Stimulated activated CD4-positive, alpha-beta T cell treated with anti-CD3 and anti-CD28 coated beads, Interleukin-4, amount 100 ng/mL, for 24 hours (primary cell): ENCODE results near the gene HECTD4.
"Not testable (repeated sequence)": the region's sequence is repeated elsewhere in the genome, so short reads cannot be mapped to it uniquely, and the experiment has no call there.

Source experiments
- DNase-seq: peaks from one replicate; pipeline ENCODE4 v3.0.0-alpha.2; 2020

Gene HECTD4

DNA sequence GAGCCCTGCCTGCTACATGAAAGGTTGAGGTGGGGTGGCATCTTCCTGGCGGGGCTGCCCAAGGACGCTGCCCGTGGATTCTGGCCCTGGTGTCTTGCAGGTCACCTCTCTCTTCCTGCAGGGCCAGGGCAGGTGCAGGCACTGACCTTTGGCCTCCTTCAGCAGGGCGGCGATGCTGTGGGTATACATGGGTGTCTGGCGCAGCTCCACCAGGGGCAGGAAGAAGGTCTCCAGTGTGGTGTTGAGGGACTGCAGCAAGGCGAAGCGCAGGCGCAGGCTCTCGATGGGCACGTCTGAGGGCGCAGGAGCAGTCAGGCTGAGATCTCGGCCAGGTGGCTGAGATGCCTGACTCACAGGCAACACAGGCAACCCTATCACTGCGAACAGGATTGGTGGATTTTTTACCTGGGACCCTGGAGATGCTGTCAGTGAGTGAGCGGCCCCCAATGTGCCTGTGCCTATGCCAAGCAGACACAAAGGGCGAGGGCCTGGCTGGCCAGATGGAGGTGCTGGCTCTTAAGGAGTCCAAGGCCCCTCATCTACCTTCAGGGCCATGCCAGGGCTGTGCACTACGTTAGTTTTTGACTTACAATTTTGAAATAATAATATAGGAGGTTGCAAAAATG lies 211.1 kb downstream of the HECTD4 start:
- no peak for DNase-seq

DNA sequence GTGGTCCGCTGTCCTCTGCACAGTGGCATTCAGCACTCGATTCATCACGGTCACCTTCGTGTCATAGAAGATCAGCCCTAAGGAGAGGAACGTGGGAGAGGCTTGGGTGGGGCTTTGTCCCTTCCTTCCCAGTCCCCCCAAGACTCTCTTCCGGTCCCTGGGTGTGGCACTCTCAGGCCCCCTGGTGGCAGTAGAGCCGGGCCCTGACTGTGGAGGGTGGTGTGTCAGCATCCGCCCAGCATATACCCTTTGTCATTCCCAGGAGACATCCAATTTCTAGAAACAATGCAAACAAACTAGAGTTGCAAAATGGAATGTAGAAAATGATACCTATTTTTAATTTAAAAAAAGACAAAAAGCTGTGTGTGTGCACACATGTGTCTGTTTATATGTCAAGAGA lies 211.9 kb downstream of the HECTD4 start:
- DNase-seq, result peak; percentile 23

DNA sequence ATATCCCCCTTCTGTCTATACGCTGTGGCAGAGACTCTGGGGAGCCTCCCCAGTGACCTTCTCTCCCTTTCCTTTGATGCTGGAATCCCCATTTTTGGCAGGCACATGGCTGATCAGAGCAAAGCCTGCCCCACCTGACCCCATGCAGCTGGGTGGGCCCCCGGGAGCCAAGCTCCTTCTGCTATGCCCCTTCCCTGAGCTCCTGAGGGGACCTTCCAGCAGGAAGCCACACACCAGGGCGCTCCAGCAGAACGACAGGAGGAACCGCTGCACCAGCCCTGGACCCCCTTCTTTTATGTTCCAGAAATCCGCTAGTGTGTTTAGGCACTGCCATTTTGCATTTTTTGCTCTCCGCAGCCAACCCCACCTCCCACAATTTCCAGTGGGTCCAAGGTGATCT lies 212.3 kb downstream of the HECTD4 start:
- no peak for DNase-seq

DNA sequence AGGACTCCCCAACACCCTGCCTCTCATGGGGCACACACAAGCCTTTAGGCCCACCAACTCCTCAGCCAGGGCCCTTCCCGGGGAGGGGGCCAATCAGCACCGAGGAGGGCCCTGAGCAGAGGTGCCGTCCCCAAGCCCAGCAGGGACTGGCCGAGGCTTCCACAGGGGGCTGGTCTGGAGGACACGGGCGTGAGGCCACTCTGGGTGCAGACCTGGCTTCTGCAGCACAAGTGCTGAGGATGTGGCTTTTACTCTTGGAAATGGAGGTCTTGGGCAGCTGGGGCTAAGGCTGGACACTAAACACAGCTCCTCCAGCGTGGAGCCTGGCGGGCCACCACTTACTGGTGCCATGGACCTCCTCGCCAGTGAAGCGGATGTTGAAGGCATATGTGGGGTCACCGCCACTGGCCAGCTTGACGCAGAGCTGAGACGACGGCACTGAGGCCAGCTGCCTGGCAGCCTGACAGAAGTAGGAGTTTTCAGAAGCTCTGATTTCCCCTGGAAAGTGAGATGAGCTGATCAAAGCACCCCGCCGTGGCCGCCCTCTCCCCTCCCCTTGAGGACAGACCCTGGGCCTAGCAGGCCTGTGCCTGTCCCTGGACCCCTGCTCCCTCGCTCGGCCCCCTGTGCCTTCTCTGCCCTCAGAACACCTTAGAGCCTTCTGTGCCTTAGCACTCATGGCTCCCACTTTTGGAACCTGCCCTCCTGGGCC lies 212.9 kb downstream of the HECTD4 start:
- no peak for DNase-seq

DNA sequence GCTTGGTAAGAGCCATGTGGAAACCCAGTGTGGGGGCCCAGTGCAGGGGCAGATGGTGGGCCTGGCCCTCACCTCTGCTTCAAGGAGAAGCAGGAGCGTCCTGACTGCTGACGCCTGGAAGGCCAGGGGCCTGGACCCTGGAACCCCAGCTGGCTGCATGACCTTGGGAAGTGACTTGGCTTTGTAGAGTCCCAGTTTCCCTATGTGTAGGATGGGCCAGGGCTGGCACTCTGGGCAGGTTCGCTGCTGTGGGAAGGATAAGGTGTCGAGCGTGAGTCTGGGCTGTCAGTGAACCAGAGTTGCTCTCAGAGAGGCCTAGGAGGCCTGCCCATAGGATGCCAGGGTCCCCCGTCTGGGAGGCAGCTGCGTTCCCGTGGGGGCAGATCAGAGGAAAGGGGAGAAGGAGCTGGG lies 213.7 kb downstream of the HECTD4 start:
- no peak for DNase-seq

DNA sequence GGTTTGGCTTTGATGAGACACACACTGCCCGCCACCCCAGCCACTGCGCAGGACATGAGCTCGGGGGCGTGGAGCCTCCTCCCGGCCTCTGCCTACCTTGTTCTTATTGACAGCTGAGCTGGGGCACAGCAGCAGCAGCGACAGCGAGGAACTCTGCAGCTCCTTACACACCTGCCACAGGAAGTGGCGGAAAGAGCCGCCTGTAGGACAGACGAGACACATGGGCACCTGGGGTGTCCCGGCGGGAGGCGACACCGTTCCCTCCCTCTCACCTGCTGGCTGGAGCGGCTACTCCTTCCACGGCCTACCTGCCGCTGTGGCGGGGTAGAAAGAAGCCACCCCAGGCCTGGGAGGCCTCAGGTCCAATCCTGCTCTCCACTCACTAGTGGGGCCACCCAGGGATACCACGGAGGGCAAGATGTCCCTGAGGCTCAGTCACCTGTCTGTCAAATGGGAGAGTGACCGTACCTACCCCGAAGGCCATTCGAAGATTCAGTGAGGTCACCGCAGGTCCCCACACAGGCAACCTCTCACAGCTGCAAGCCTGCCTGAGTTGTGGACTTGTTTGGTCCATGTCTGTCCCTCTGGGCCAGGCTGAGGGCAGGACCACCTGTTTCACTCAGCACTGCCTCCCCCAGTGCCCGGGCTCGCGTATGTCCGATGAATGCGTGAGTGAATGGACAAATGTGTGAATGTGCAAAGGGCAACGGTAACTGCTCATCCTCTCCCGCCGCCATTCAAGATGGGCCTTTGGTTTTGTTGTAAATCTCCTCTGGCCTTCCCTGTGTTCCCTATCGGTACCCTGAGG lies 214.3 kb downstream of the HECTD4 start:
- no peak for DNase-seq

DNA sequence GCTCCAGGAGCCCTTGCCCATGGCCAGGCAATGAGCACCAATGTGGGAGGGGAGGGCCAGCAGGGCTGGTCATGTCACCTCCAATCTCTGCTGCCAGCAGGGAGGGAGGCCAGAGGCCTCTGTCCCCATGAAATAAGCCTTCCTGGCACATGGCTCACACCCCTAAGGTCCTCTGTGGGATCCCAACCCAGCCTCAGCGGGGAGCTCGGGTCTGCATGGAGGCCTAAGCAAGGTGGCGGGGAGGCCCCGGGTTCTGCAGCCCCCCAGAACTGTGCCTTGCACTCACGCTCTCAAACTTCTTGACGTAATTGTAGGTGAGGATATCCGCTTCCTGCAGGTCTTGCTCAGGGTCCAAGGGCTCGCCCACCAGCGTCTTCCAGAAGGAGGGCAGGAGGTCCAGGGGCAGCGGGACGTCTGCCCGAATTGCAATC lies 215.2 kb downstream of the HECTD4 start:
- no peak for DNase-seq

DNA sequence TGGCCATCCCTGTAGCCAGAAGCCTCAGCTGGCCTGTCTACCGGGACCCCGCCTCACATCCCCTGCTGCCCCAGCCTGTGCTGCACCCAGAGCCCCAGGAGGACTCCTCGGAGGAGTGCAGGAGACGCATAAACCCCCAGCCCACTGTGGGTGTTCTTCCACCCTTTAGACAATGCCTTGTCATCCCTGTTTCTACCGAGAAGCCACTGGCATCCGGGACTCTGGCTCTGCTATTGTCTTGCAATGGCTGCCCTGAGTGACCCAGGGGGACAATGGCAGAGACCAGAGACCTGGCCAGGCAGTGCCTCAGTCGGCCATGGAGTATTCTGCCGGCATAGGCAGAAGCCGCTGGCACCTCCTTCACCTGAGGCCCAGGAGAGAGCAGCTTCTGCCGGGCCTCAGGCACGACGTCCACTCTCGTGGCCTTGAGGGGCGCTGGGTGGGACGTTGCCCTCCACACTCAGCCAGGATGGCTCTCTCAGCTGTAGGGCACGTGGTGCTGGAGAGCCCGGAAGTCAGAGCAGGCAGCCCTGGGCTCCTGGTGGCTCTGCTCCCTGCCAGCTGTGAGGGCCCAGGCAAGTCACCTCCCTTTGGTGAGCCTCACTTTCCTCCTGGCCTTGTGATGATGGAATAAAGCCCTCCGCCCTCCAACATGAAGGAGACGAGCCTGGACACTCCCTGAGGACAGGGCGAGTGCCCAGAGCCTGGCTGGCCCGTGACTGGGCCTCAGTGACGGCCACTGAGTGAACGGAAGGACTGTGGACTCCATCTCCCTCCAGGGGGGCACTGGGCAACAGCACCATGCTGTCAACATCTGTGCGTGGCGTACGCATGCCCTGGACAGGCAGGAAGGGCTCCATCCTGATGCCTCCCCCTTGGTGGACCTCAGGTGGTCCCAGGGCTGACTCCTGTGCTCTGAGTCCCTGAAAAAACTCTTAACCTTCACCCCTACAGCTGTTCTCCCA lies 215.9 kb downstream of the HECTD4 start:
- DNase-seq, result no peak

DNA sequence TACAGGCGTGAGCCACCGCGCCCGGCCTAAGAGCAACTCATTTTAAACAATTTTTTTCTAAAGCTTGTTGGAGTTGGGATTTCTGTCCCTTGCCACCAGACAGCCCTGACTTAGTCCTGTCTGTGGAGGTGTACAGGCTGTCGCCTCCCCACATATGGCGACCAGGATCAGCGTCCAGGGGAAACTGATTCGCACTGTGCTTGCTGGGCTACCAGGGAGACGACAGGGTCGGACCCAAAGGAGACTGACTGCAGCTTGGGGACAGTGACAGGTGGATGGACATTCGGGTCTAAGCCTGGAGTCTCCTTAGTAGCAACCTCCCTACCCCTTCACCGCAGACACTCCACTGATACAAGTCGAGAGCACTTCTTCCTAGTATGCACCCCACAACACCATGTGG lies 216.6 kb downstream of the HECTD4 start:
- DNase-seq, result no peak

DNA sequence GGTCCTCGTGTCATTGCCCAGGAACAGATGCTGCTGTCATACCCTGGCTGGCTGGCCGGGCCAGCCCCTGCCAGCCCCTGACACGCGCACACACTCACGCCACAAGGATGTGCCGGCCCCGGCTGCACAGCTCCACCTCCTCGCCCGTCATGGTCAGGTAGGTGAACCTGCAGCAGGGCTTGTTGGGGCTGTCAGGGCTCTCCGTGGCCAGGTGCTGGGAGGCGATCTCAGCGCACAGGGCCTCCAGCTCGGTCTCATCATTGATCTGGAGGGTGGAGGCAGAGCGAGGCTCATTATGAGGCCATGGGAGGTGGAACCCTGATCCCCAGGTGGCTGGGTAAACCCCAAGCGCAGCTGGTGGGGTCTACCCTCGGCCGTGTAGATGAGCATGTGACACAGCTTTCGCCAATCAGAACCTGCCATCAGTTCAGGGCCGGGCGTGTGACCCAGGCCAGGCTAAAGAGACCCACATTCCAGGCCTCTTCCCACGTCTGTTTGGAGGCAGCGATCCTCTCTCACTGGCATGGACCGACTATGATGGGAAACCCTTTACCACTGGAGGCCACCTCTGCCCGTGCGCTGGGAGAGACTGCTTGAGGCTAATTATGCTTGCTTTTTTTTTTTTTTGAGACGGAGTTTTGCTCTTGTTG lies 218.1 kb downstream of the HECTD4 start:
- DNase-seq, result no peak

DNA sequence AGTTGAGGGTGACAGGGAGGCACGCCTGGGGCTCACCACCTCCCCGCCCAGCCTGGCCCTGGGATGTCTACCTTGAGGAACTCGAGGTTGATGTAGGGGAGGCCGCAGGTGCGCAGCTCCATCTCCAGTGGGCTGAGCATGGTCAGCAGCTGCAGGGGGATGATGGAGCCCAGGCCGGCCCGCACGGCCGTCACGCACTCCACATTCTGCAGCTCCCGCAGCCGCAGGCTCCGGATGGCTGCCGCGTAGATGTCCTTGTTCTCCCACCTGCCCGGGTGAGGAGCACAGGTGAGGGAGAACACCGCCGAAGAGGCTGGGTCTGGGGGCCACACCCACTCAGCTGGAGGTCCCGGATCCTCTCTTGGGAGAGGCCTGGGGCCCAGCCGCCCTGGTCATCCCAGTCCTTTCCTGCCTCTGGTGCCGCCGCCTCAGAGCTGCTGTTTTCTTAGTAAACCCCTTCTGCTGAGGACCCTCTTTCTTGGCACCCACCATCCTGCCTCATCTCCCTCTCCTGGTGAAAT lies 218.7 kb downstream of the HECTD4 start:
- DNase-seq, result no peak

DNA sequence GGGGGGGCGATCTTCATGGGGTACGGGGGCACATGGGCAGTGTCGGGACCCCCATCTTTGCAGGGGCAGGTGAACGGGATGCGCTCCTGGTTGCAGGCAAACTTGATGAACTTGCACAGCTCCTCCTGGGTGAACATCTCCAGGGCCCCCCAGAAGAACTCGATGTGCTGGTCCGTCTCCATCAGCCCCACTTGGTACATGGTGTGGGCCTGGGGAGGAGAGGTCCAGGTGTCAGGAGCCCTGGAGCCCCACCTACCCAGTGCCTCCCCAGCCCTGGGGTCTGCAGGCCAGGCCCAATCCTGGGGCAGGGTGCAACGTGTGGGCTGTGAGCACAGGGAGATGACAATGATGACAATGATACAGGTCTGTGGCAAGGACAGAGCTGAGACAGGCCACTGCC lies 219.2 kb downstream of the HECTD4 start:
- DNase-seq, result no peak

DNA sequence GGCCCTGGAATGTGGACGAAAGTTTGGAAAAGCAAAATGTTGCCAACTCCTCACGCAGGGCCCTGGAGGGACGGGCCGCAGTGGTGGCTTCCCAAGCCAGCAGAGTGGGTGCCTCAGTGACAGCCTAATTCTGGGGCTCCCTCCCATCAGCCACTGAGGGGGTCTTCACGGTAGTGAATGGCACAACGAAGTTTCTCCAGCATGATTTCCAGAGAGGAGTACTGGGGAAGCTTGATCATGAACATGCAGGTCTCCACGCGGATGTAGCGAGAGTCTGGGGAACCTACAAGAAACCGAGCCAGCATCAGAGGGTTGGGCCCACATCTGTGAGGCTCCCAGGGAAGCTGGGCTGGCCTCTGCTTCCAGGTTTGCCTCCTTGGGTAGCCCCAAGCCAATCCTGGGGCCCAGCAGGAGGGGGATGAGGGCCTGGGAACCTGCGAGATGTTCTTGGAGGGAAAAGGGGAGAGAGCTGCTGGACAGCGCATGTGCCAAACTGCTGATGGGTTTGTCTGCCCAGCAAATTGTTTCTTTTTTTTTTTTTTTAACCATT lies 219.9 kb downstream of the HECTD4 start:
- DNase-seq, result no peak

DNA sequence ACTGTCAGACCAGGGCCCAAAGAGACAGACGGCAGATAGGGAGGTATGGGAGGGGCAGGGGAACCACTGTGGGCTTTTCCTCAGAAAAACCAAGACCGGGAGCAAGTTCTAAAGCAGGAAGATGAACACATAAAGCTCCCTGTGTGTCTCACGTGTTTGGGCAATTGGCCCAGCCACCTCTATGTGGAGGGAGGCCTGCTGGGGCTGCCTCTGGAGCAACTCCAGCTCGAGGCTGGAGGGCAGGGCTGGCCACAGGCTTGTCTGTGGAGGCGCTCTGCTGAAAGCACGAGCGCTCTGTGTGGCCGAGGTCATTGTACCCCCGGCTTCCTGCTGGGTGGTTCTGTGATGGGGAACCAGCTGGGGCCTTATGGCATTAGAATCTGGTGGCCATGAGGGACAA lies 220.5 kb downstream of the HECTD4 start:
- DNase-seq, result no peak

DNA sequence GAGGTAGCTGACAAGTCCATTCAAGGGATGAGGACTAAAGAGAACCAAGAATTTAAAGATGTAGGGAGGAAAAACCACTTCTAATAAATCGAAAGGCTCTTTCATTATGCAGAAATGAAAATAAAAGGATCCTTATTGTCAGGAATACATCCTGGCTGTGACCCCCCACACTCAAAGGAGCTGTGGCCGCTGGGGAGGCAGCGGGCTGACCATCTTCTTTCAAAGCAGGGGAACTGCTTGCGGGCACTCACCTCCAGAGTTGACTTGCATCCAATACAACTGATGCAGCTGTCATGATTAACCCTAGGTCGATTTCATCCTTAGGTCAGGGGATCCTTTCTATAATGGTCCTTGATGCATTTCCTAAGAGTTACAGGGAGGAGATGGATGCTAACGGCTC lies 221.6 kb downstream of the HECTD4 start:
- DNase-seq, result no peak

DNA sequence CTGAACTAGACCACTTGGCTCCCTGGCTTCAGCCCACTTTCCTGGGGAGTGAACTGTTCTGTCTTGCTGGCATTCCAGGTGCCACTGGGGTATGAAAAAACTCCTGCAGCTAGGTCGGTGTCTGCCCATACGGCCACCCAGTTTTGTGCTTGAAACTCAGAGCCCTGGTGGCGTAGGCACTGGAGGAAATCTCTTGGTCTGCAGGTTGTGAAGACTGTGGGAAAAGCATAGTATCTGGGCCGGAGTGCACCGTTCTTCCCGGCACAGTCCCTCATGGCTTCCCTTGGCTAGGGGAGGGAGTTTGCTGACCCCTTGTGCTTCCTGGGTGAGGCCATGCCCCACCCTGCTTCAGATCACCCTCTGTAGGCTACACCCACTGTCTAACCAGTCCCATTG lies 223.1 kb downstream of the HECTD4 start:
- DNase-seq, result no peak

DNA sequence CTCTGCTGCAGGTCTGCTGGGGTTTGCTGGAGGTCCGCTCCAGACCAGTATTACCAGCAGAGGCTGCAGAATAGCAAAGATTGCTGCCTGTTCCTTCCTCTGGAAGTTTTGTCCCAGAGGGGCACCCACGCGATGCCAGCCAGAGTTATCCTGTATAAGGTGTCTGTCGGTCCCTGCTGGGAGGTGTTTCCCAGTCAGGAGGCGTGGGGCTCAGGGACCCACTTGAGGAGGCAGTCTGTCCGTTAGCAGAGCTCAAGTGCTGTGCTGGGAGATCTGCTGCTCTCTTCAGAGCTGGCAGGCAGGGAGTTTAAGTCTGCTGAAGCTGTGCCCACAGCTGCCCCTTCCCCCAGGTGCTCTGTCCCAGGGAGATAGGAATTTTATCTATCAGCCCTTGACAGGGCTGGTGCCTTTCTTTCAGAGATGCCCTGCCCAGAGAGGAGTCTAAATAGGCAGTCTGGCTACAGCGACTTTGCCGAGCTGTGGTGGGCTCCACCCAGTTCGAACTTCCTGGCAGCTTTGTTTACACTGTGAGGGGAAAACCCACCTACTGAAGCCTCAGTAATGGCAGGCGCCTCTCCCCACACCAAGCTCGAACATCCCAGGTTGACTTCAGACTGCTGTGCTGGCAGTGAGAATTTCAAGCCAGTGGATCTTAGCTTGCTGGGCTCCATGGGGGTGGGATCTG lies 223.6 kb downstream of the HECTD4 start:
- not testable (repeated sequence) for DNase-seq

DNA sequence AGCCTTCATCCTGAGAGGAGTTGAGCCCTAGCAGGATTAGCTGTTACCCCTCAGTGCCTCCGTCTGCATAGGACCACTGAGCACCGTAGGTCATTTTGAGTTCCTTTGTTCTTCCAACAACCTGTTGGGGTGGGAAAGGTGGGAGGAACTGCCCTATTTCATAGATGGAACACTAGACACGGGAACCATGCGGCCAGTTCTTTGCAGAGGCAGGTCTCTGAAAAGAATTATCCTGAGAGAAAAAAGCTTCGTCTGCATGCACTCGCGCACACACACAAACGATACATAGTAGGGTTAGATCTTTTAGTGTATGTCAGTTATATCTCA lies 228.4 kb downstream of the HECTD4 start:
- DNase-seq, result no peak

DNA sequence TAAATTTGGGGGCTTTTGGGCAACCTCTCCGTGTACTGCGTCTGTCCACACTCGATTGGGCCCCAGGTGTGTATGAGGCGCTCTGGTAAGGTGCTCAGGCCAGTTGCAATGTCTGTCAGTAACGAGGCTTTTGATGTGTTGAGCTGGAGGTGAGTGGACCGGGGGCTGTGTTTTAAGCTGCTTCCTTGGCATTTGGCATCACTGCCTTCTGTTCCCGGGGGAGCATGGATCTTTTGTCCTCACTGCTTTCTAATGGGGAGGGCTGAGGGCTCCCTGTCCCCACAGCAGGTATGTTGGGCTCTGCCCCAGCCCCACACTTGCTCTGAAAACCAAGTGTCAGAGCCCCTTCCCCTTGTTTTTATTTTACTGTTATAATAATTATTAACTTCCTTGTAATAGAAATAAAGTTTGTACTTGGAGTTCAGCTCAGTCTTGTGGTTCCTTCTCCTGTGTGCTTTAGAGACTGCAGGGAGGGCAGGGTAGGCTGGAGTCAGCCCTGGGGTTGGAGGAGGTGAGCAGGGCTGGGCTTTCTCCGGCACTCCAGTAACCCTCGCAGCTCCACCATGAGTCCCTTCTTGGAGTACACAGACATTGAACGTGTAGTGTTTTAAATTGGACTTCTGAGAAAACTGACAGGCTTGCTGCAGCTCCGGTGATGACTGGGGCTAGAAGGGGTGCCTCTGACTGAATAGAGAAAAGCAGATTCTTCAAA lies 228.9 kb downstream of the HECTD4 start:
- DNase-seq, result no peak

DNA sequence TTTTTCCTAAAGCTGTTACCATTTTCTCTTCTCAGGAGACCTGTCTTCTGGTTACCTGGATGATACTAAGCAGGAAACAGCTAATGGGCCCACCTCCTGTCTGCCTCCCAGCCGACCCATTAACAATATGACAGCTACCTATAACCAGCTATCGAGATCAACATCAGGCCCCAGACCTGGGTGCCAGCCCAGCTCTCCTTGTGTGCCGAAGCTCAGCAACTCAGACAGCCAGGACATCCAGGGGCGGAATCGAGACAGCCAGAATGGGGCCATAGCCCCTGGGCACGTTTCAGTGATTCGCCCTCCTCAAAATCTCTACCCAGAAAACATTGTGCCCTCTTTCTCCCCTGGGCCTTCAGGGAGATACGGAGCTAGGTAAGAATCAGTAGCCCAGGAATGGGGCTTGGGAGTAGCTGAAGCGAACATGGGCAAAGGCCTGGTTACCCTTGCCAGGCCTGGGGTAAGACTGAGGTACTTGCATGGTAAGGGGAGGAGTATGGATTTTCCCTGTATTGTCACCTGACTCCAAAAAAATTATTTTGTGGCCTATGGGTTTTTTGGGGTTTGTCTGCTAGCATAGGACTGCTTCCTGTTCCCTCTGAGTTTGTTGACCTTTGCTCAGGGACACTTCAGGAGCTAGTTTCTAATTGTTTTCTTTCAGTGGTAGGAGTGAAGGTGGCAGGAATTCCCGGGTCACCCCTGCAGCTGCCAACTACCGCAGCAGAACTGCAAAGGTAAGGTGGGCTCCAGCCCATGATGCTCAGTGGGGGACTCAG lies 230.3 kb downstream of the HECTD4 start:
- no peak for DNase-seq
